ENCODE data around the gene RAPGEF1. TPM values are rescaled to one million over a fixed set of nuclear protein-coding genes. Genes with fewer than 3 reads are reported as not detected.

RAPGEF1 gene
- total and polyA plus RNA-seq, 9 of the 15 experiments (the other 6 are each of a cell fraction or from before 2014, with no cell fraction given) = 0.06 to 44.1 (median 19.9) TPM

DNA sequence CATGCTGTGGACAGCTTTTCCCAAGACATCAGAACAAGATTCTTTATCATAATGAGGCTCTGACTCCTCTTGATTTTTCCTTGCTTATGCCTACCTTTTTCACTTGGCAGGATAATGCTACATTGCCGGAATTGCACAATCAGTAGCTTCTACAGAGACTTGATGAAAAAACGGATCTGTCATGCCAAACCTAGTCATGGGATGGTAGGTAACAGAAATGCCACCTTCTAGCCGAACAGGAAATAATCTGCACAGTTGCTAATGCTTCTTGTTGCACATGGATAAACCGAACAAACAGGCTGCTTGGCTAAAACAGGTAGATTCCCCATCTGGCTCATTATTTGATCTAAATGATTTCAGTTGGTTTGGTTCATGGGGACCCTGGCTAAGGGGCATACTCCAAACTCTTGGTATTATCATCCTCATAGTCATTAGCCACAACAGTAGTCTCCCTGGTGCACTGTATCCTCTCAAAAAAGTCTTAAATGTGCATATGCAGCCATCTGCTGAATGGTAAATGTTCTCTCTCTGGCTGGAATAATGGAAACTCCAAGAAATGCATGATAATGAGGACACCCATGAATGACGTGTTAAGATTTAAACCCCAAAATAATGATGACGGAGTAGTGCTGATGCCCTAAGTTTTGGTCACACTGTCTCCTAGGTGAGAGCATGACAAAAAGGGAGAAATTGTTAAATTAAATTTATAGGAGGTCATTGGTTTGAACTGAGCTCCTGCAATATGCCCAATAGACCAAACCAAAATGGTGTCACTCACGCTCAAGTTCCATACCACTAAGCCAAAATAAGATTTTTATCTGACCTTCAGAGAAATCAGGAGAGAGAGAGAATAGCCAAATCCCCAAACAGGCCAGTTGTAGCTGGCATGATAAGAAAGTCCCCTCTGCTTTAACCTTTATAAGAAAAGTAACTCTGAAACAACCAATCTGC, 47.0 kb downstream of the RAPGEF1 start:
- Histone ChIP-seq H4K20me1 (replicated peaks; ENCODE audit: control insufficient read depth, insufficient read depth, low read length) (peaks cover 10% of the 10 kb centered on the region; the same call in 1 of the 2 replicates), H3K27ac (ENCODE audit: extremely low read depth, low read depth, low read length) (no peak overlapping the region), H3K36me3 (ENCODE audit: control insufficient read depth, insufficient read depth, low read length) (no peaks in the 10 kb centered on the region; the same call in 2 of the 3 replicates), H3K9me3 (replicated peaks; ENCODE audit: control insufficient read depth, insufficient read depth, low read depth, low read length) (no peaks in the 10 kb centered on the region), H3K79me2 (ENCODE audit: control insufficient read depth, insufficient read depth, low read length) (peaks cover 7% of the 10 kb centered on the region; the same call in 1 of the 3 replicates), H3K4me1 (replicated peaks in 1 of 2; ENCODE audit: control insufficient read depth in 2 of 2, insufficient read depth in 2 of 2, low read length in 2 of 2) (peaks cover 2 to 6% of the 10 kb centered on the region in 2 experiments; a peak in 4 of 5 replicates), H3K9me1 (ENCODE audit: control insufficient read depth, insufficient read depth, low read length) (no peaks in the 10 kb centered on the region), H3K27me3 (ENCODE audit: control insufficient read depth in 2 of 2, insufficient read depth in 2 of 2, low read length in 2 of 2) (no peaks in the 10 kb centered on the region), H2AFZ (ENCODE audit: low read depth, low read length) (no peak overlapping the region), H3K4me3 (no peak overlapping the region), H3K4me2 (ENCODE audit: insufficient read depth, low read length) (no peak overlapping the region), H3K9ac (ENCODE audit: insufficient read depth in 1 of 2, low read depth in 2 of 2, low read length in 2 of 2) (no peak overlapping the region)
- BruUV-seq (replicated peaks) = no TSS peak
- DNase-seq (ENCODE audit: extremely low read depth in 1 of 4, low spot score in 3 of 4) (no peak), ATAC-seq (no peak), FAIRE-seq (no peak)
- ChIA-PET POLR2A (interaction anchor here (0.7 to 1.2 kb wide), 3 partner anchors 21 to 29 kb away, joined by 3 to 4 read pairs (median 4); no protein-coding TSS in a partner anchor), CTCF (ENCODE audit: low intra/inter-chr PET ratio) (no interaction called here)
- WGBS (ENCODE audit: insufficient coverage, low coverage, missing lambda C conversion rate) = 55% methylated on average over 7 of the region's 7 CpGs
- in situ Hi-C loops (cut with MboI) (no loop called here), intact Hi-C loops (cut with micrococcal nuclease) (no loop called here)
- TF ChIP-seq ETV5 (CRISPR knock-in tag; IDR thresholded peaks at IDR 0.05; ENCODE audit: low read depth) (no peak), CEBPB (tag; IDR thresholded peaks at IDR 0.05) (peak; percentile 51), ERF (CRISPR knock-in tag; IDR thresholded peaks at IDR 0.05) (no peak), CEBPG (CRISPR knock-in tag; IDR thresholded peaks at IDR 0.05) (no peak), CEBPG (tag; conservative IDR thresholded peaks at IDR 0.05 in 1 of 2, IDR thresholded peaks at IDR 0.05 in 1 of 2) (0 out of 4 replicates have a peak, but pooled peaks of 1 of the 2 experiments have one; percentile 22), DDX20 (tag; IDR thresholded peaks at IDR 0.05; ENCODE audit: low read depth) (0 out of 2 replicates have a peak, but pooled peaks have one; percentile 61), ZZZ3 (IDR thresholded peaks at IDR 0.05) (no peak)
